RWPE2 (cell line): ENCODE measurements around the gene EGFR.
A peak's percentile ranks its signal among the peaks of the same experiment; 100 is the strongest.

Experiments used
- ATAC-seq: fragments of 200-7000 bp; cut with Tn5 transposase; 3 replicates; pipeline ENCODE4 v1.9.1; 2021; ENCODE audit warnings: low read depth
- DNase-seq: peaks from one replicate; pipeline ENCODE4 v3.0.0-alpha.2; 2020; ENCODE audit warnings: low spot score
- H3K27ac ChIP-seq: fragments of 450-650 bp; 2 replicates; pipeline ENCODE4 v1.5.1; 2017; ENCODE audit warnings: mild to moderate bottlenecking; ENCODE audit not compliant: poor library complexity, severe bottlenecking
- H3K27me3 ChIP-seq: fragments of 250-450 bp; sonication (Bioruptor Pico); 2 replicates; pipeline ENCODE4 v1.5.1; 2021; ENCODE audit warnings: mild to moderate bottlenecking, moderate library complexity; ENCODE audit not compliant: insufficient read depth, poor library complexity, severe bottlenecking
- H3K36me3 ChIP-seq: fragments of 250-450 bp; sonication (Bioruptor Pico); 2 replicates; pipeline ENCODE4 v1.5.1; 2020; ENCODE audit warnings: low read depth, mild to moderate bottlenecking, moderate library complexity
- H3K4me1 ChIP-seq: fragments of 250-450 bp; sonication (Bioruptor Pico); 2 replicates; pipeline ENCODE4 v1.5.1; 2021; ENCODE audit warnings: mild to moderate bottlenecking, moderate library complexity; ENCODE audit not compliant: insufficient read depth, poor library complexity, severe bottlenecking
- H3K4me3 ChIP-seq: fragments of 250-450 bp; sonication (Bioruptor Pico); 2 replicates; pipeline ENCODE4 v1.5.1; 2021; ENCODE audit warnings: mild to moderate bottlenecking, moderate library complexity; ENCODE audit not compliant: severe bottlenecking
- H3K9me3 ChIP-seq: fragments of 250-450 bp; sonication (Bioruptor Pico); 2 replicates; pipeline ENCODE4 v1.5.1; 2021; ENCODE audit warnings: mild to moderate bottlenecking, moderate library complexity; ENCODE audit not compliant: severe bottlenecking
- TF ChIP-seq, protein P1 (sequence below): fragments of 450-650 bp; IDR thresholded peaks from one replicate; pipeline ENCODE4 v1.5.1; 2017; ENCODE audit warnings: mild to moderate bottlenecking, moderate library complexity; ENCODE audit not compliant: poor library complexity, severe bottlenecking

Gene EGFR

DNA sequence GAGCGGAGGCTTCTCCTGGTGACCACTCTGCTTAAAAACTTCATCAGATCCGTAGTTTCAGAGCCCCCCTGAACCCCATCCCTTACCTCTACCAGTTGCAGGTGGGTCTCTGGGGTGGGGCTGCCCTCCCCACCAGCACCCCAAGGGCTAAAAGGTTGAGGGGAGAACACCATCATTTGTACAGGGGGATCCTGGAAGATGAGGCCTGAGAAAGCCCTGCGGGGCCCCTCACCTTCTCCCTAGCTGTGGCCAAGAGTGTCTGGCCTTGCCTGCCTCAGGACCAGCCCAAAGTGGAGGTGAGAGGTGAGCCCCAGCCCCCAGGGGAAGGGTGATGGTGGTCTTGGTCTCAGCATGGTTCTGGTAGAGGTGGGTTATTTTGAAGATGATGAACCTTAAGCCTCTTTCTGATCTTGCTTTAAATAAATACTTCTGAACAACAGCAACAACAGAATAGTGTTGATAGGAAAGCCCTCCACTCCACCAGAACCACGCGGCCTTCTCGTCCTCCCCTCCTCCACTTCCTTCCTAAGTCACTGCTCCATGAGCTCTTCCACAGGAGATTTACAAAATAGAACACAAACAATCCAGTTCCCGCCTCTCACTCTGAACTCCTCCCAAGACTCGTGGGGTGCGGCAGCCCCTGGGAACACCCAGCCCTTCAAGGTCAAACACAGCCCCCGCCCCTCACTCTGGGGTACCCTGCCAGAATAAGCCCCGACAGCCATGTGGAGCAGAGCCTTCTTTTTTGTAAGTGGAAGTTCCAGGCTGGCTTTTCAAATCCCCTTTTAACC lies 169.1 kb downstream of the EGFR start:
- Histone ChIP-seq H3K4me3 (no peak overlapping the region), H3K4me1 (peaks cover 22% of the 10 kb centered on the region), H3K36me3 (peaks cover 96% of the 10 kb centered on the region), H3K9me3 (no peaks in the 10 kb centered on the region), H3K27ac (peak overlapping the region; percentile 81), H3K27me3 (no peaks in the 10 kb centered on the region)
- no peak for DNase-seq
- no peak for ATAC-seq
- TF ChIP-seq, protein P1, sequence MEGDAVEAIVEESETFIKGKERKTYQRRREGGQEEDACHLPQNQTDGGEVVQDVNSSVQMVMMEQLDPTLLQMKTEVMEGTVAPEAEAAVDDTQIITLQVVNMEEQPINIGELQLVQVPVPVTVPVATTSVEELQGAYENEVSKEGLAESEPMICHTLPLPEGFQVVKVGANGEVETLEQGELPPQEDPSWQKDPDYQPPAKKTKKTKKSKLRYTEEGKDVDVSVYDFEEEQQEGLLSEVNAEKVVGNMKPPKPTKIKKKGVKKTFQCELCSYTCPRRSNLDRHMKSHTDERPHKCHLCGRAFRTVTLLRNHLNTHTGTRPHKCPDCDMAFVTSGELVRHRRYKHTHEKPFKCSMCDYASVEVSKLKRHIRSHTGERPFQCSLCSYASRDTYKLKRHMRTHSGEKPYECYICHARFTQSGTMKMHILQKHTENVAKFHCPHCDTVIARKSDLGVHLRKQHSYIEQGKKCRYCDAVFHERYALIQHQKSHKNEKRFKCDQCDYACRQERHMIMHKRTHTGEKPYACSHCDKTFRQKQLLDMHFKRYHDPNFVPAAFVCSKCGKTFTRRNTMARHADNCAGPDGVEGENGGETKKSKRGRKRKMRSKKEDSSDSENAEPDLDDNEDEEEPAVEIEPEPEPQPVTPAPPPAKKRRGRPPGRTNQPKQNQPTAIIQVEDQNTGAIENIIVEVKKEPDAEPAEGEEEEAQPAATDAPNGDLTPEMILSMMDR = no peak

DNA sequence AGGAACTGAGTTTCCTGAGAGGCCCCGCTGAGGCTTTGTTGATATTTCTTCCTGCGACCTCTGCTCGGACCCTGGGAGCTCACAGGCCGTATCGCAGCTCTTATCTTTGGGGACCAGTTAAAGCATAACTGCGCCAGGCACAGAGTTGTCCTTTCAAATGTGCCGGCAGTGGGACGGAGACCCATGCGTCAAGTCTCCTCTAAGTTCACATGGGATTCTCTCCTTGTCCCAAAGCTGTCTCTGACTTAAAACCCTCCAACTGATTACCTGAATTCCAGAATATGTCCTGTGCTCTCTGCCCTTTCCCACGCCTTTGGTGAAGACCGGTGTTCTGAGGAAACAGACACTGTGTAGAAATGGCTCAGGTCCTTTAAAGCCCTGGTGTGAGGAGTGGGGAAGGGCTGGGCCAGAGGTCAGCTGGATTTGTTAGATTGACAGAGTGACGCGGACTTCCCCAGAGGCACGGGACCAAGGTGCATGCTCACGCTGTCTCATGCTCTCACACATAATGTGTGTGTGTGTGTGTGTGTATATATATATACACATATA lies 169.8 kb downstream of the EGFR start:
- Histone ChIP-seq H3K36me3 (peaks cover 96% of the 10 kb centered on the region), H3K27ac (no peak overlapping the region), H3K9me3 (no peaks in the 10 kb centered on the region), H3K27me3 (no peaks in the 10 kb centered on the region), H3K4me1 (peaks cover 23% of the 10 kb centered on the region), H3K4me3 (no peak overlapping the region)
- DNase-seq = no peak
- no peak for ATAC-seq
- TF ChIP-seq, protein P1 = no peak

DNA sequence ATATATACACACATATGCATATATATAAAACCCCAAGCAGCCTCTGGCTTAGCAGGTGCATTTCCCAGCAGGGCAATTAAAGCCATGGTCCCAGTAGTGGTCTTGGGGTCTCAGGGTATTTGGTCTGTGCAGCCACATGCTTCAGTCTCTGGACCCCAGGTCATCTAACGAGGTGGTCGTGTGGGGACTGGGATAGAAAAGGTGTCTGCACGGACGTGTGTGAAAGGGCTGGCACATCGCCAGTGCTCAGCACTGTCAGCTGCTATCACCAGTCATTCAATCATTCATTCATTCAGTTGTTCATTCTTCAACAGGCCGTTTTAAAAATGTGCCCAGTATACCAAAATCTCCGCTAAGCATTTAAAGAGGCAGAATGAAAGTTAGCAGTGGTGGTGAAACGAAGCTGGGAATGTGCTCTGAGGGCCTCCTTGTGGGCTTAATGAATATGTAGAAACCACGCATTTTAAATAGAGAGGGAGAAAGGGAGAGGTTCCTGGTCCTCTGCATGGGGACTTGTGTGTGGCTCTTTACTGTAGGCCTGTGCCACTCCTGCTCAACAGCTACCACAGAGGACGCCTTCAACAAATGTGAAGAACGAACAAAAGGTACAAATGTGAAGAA lies 170.4 kb downstream of the EGFR start:
- H3K27ac ChIP-seq = peak overlapping the region; percentile 4
- H3K36me3 ChIP-seq = peaks cover 96% of the 10 kb centered on the region
- TF ChIP-seq, protein P1 = no peak
- no peak overlapping the region for H3K4me3 ChIP-seq
- H3K9me3 ChIP-seq = no peaks in the 10 kb centered on the region
- ATAC-seq (no peak), DNase-seq (no peak)
- H3K4me1 ChIP-seq = peaks cover 23% of the 10 kb centered on the region
- no peaks in the 10 kb centered on the region for H3K27me3 ChIP-seq

DNA sequence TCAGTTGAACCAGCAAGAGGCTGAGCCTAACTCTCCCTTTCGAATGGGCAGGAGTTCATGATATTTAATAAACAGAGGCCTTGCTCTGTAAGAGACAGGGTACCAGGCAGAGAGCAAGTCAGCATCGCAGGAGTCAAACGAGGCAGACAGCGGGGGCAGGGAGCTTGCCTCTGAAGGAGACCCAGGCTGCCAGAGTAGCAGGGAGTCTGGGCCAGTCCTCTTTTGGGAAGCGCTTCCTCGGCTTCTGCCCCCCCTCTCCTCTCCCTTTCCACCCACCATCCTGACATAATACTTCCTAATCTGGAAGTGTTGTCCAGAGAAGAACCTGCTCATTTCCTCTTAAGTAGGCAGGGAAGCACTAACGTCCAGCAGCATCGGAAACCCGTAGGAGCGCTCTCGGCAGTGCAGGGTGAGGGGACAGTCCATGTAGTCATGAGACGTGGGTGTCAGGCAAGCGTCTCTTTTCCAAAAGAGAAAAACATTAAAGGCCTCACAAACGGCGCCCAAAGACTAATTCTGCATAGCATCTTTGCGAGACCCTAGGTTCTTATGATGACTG lies 171.1 kb downstream of the EGFR start:
- no peak overlapping the region for H3K4me3 ChIP-seq
- H3K9me3 ChIP-seq = no peaks in the 10 kb centered on the region
- H3K27me3 ChIP-seq = no peaks in the 10 kb centered on the region
- peaks cover 96% of the 10 kb centered on the region for H3K36me3 ChIP-seq
- H3K4me1 ChIP-seq = peaks cover 20% of the 10 kb centered on the region
- DNase-seq (no peak), ATAC-seq (no peak)
- TF ChIP-seq, protein P1 = no peak
- peak overlapping the region; percentile 4 for H3K27ac ChIP-seq
